Kidney glomerular epithelial cell (primary cell): ENCODE measurements around the gene LSR.

Source experiments
- DNase-seq: peaks from one replicate; lab custom pipeline; 2025; lab: John Stamatoyannopoulos, UW

LSR gene, protein sequence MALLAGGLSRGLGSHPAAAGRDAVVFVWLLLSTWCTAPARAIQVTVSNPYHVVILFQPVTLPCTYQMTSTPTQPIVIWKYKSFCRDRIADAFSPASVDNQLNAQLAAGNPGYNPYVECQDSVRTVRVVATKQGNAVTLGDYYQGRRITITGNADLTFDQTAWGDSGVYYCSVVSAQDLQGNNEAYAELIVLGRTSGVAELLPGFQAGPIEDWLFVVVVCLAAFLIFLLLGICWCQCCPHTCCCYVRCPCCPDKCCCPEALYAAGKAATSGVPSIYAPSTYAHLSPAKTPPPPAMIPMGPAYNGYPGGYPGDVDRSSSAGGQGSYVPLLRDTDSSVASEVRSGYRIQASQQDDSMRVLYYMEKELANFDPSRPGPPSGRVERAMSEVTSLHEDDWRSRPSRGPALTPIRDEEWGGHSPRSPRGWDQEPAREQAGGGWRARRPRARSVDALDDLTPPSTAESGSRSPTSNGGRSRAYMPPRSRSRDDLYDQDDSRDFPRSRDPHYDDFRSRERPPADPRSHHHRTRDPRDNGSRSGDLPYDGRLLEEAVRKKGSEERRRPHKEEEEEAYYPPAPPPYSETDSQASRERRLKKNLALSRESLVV

GRCh38 chr19:35248310-35249145, at the start of gene LSR:
Gene LSR, plus strand, starts transcription at chr19:35249002. Its CDS starts 21 bp downstream, at chr19:35249023.
- peak; percentile 83 for DNase-seq

GRCh38 chr19:35199481-35199880, 49.3 kb upstream of the LSR start:
- DNase-seq = no peak

DNA sequence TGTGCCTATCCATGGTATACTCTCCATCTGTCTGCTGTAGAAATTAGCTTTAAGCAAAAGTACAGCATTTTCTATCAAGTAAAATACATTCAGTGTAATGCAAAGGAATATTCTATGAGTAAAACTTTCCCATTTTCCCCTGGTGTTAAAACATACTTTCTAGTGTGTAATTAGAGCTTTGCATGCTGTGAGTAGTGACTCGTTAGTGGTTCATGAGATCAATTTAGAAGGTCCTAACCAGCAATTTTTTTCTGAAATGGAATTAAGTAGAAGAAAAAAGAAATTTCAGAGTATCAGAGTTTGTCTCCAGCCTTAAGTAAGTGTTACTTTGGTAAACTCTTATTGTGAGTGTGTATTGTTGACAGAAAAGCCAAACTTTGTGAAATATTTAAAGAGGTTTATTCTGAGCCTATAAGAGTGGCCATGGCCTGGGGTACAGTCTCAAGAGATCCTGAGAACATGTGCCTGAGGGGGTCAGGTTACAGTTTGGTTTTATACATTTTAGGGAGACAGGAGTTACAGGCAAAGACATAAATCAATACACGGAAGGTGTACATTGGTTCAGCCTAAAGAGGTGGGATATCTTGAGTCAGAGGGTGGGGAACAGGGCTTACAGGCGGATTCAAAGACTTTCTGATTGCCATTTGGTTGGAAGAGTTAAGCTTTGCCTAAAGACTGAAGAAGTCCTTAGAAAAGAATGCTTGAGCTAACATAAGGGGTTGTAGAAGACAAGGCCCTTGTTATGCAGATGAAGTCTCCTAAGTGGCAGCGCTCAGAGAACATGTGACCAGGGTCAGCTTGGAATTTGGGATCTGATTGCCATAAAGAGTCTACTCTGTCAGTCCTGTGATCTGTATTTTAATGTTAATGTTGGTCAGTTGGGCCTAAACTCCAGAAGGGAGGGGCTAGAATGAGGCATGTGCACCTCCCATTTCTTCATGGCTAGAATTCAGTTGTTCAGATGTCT, 45.8 kb upstream of the LSR start:
- DNase-seq = no peak

DNA sequence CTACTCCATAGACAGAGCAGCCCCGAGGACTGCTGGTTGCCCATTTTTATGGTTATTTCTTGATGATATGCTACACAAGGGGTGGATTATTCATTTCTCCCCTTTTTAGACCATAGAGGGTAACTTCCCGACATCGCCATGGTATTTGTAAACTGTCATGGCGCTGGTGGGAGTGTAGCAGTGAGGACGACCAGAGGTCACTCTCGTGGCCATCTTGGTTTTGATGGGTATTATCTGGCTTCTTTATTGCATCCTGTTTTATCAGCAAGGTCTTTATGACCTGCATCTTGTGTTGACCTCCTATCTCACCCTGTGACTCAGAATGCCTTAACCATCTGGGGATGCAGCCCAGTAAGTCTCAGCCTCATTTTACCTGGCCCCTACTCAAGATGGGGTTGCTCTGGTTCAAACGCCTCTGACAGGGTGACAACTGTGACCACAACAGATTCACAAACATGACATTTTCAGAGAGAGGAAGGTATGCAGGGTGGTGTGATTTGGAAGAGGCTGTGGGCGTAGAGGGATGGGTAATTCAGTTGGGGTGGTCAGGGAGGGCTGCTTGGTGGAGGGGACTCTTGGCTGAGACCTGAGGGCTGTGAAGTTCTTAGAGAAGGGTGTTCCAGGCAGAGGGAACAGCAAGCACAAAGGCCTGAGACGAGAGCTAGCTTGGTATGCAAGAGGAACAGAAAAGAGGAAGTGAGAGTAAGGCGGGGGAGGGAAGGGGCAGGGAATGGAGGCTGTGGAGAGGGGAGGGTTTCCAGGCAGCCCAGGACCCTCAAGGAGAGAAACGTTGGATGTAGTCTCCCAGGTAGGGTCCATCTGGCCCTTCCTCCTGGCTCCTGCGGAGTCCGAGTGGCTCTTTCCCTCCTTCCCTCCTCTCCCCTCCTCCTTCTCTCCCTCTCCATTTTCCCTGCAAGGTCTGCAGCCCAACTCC, 43.7 kb upstream of the LSR start:
- no peak for DNase-seq

GRCh38 chr19:35205733-35206323, 43.0 kb upstream of the LSR start:
- no peak for DNase-seq

GRCh38 chr19:35206379-35206778, 42.4 kb upstream of the LSR start:
- no peak for DNase-seq

DNA sequence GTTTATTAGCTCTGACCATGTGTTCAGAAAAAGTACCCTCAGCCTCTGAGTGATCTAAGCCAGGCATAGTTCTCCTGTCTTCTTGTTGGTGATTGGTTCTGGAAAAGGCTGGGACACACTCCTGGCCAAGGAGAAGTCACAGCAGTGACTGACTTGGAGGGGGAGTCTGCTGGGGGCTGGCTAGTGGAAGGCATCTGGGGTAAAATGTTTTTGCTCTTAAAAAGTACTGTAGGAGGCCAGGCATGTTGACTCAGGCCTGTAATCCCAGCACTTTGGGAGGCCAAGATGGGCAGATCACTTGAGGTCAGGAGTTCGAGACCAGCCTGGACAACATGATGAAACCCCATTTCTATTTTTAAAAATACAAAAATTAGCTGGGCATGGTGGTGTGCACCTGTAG, 41.9 kb upstream of the LSR start:
- no peak for DNase-seq

DNA sequence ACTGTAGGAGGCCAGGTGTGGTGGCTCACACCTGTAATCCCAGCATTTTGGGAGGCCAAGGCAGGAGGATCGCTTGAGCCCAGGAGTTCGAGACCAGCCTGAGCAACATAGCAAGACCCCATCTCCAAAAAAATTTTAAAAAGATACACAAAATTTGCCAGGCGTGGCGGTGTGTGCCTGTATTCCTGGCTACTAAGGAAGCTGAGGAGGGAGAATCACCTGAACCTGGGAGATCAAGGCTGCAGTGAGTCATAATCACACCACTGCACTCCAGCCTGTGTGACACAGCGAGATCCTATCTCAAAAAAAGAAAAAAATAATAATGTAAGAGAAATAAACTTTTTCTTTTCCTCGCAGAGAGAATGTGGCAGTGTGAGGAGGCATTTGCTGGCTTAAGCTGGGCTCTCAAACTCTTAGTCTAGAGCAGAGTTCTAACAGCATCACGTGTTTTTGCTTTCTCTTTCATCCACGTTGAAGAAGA, 41.4 kb upstream of the LSR start:
- DNase-seq = no peak

- no peak for DNase-seq
Measured at GRCh38 chr19:35208121-35208520, 40.7 kb upstream of the LSR start.

DNA sequence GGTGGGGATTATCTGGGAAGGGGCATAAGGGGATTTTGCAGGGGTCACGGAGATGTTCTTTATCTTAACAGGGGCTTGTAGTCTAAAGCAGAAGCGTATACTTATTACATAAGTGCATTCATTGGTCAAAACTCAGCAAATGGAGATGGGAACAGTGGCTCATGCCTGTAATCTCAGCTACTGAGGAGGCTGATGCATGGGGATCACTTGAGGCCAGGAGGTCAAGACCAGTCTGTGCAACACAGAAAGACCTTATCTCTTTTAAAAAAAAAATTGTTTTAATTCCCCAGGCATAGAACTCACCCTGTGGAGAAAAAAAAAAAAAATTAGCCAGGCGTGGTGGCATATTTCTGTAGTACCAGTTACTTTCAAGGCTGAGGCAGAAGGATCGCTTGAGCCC, 39.2 kb upstream of the LSR start:
- DNase-seq = no peak

GRCh38 chr19:35211545-35212230, 37.1 kb upstream of the LSR start:
- DNase-seq = no peak

DNA sequence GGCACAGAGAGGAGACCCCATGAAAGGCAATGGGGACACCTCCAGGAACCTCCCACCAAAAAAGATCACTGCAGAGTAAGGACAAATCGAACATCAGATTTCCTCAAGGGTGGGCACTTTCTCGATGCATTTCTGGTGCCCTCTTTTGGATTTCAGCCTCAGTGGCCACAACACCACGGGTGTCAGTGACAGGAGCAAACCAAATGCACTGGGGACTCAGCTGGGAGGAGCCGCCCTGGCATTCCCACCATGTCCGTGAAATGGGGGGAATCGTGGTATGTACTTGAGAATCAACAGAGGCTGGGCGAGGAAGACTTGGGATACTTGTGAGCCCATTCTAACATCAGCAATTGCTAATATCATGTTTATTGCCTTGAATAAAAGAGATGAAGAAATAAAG, 36.6 kb upstream of the LSR start:
- no peak for DNase-seq

- peak; percentile 6 for DNase-seq
Measured at GRCh38 chr19:35213663-35214632, 34.9 kb upstream of the LSR start.

GRCh38 chr19:35214766-35215422, 33.9 kb upstream of the LSR start:
- no peak for DNase-seq

GRCh38 chr19:35216016-35216832, 32.6 kb upstream of the LSR start:
- DNase-seq = no peak

GRCh38 chr19:35216833-35217648, 31.8 kb upstream of the LSR start:
- DNase-seq = no peak
